Adrenal gland (tissue), 5 donors: ENCODE results near the gene STARD3NL.

Experiments
- POLR2A ChIP-seq, 2 donors: fragments of 450-650 bp; IDR thresholded peaks; one replicate each; pipeline ENCODE4 v1.6.1; 2017; ENCODE audit warnings: antibody characterized with exemption in 2 of 2, mild to moderate bottlenecking in 2 of 2, moderate library complexity in 1 of 2
- TF ChIP-seq, protein P1 (sequence below), 6 experiments: fragments of 450-650 bp in 4 of 6; fragments of 200-600 bp in 2 of 6; sonication (generic) in 1 of 6; IDR thresholded peaks; 1 replicate in 5 of 6; 2 replicates in 1 of 6; pipeline versions ENCODE4 v1.5.1 to v1.8.0; 2016 to 2021; ENCODE audit warnings: antibody characterized with exemption in 6 of 6, mild to moderate bottlenecking in 2 of 6, moderate library complexity in 1 of 6
- donor health status: DM: no; HTN: no; CAD: no.

DNA sequence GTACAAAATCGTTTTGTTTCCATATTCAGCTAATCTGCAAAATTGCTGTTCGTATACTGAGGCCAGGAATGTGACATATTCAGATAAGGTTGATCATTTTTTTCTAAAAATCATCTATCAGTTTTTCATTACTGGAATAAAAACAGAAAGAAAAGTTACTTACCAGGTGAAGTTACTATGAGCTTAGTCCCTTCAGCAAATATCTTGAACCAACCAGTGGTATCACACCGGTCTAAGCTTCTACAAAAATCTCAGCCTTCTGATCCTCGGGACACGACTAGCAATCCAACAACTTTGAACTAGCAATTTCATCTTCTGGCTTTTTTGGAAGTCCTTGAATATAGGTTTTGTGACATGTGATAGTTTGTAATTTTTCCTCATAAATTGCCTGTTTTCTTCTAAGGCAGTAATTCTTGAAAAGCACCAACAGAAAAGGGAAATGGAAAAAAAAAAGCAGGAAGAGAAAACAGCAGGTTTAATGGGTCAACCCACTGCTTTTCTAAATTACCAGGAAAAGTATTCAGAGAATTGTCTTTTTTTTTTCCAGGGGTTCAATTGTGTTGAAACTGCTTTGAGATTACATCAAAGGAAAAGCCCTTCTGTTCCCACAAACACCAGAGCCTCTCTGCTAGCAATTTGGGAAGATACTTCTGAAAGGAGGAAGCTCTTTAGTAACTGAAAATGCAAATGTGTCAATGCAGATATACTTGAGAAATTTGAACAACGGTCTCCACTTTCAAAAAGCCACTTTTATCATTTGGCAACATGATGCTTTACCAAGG lies 98.2 kb downstream of the STARD3NL start:
- TF ChIP-seq, protein P1, sequence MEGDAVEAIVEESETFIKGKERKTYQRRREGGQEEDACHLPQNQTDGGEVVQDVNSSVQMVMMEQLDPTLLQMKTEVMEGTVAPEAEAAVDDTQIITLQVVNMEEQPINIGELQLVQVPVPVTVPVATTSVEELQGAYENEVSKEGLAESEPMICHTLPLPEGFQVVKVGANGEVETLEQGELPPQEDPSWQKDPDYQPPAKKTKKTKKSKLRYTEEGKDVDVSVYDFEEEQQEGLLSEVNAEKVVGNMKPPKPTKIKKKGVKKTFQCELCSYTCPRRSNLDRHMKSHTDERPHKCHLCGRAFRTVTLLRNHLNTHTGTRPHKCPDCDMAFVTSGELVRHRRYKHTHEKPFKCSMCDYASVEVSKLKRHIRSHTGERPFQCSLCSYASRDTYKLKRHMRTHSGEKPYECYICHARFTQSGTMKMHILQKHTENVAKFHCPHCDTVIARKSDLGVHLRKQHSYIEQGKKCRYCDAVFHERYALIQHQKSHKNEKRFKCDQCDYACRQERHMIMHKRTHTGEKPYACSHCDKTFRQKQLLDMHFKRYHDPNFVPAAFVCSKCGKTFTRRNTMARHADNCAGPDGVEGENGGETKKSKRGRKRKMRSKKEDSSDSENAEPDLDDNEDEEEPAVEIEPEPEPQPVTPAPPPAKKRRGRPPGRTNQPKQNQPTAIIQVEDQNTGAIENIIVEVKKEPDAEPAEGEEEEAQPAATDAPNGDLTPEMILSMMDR (IDR thresholded peaks at IDR 0.05) = no peak
- TF ChIP-seq POLR2A (IDR thresholded peaks at IDR 0.05) = no peak
